ENCODE results near the gene FNDC3B.

DNA sequence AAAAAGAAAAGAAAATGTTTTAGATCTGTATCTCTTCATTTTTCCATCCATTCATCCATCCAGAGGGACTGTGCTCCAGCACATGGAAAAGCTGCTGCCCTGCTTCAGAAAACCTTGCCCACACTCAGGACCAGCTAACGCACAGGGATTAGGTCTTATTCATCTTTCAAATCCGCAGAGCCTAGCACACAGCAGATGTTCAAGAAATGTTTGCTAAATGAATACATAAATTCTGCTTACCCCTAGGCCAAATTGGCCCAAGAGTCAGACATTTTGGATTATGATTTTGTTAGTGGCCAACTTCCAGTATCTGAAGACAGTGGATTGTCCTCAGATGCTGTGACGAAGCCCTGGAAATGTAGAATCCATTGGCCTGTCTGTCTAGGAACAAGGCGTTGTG lies 337.5 kb downstream of the FNDC3B start:
- TF ChIP-seq, protein P1, sequence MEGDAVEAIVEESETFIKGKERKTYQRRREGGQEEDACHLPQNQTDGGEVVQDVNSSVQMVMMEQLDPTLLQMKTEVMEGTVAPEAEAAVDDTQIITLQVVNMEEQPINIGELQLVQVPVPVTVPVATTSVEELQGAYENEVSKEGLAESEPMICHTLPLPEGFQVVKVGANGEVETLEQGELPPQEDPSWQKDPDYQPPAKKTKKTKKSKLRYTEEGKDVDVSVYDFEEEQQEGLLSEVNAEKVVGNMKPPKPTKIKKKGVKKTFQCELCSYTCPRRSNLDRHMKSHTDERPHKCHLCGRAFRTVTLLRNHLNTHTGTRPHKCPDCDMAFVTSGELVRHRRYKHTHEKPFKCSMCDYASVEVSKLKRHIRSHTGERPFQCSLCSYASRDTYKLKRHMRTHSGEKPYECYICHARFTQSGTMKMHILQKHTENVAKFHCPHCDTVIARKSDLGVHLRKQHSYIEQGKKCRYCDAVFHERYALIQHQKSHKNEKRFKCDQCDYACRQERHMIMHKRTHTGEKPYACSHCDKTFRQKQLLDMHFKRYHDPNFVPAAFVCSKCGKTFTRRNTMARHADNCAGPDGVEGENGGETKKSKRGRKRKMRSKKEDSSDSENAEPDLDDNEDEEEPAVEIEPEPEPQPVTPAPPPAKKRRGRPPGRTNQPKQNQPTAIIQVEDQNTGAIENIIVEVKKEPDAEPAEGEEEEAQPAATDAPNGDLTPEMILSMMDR (IDR thresholded peaks at IDR 0.05): no peak
- no peak for TF ChIP-seq TCF7L2 (IDR thresholded peaks at IDR 0.05; ENCODE audit: low read depth, low read length)
- TF ChIP-seq POLR2AphosphoS5 (IDR thresholded peaks at IDR 0.05; ENCODE audit: low read depth, low read length): no peak
- no peak for TF ChIP-seq SIN3A (IDR thresholded peaks at IDR 0.05; ENCODE audit: borderline replicate concordance, insufficient read depth, low read depth, low read length)
- TF ChIP-seq, protein P2, sequence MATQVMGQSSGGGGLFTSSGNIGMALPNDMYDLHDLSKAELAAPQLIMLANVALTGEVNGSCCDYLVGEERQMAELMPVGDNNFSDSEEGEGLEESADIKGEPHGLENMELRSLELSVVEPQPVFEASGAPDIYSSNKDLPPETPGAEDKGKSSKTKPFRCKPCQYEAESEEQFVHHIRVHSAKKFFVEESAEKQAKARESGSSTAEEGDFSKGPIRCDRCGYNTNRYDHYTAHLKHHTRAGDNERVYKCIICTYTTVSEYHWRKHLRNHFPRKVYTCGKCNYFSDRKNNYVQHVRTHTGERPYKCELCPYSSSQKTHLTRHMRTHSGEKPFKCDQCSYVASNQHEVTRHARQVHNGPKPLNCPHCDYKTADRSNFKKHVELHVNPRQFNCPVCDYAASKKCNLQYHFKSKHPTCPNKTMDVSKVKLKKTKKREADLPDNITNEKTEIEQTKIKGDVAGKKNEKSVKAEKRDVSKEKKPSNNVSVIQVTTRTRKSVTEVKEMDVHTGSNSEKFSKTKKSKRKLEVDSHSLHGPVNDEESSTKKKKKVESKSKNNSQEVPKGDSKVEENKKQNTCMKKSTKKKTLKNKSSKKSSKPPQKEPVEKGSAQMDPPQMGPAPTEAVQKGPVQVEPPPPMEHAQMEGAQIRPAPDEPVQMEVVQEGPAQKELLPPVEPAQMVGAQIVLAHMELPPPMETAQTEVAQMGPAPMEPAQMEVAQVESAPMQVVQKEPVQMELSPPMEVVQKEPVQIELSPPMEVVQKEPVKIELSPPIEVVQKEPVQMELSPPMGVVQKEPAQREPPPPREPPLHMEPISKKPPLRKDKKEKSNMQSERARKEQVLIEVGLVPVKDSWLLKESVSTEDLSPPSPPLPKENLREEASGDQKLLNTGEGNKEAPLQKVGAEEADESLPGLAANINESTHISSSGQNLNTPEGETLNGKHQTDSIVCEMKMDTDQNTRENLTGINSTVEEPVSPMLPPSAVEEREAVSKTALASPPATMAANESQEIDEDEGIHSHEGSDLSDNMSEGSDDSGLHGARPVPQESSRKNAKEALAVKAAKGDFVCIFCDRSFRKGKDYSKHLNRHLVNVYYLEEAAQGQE (IDR thresholded peaks at IDR 0.05; ENCODE audit: insufficient read depth in 1 of 2, low read depth in 2 of 2, low read length in 1 of 2): no peak
